H1 (cell line): Measurements from ENCODE around the gene SGSM1. TPM values are rescaled to one million over a fixed set of nuclear protein-coding genes. Genes with fewer than 3 reads are reported as not detected.

Experiments
- EGR1 ChIP-seq: IDR thresholded peaks from 2 replicates; pipeline ENCODE4 v1.6.1; 2011; ENCODE audit warnings: low read depth, low read length, borderline replicate concordance
- GABPA ChIP-seq: IDR thresholded peaks from 2 replicates; pipeline ENCODE4 v1.6.1; 2011; ENCODE audit warnings: mild to moderate bottlenecking, low read length, moderate library complexity, borderline replicate concordance; ENCODE audit not compliant: insufficient read depth
- MAFK ChIP-seq: IDR thresholded peaks from 2 replicates; pipeline ENCODE4 v1.6.1; 2012; ENCODE audit warnings: low read depth, mild to moderate bottlenecking, improper control_type of control experiment, low read length
- POLR2A ChIP-seq, 2 experiments: IDR thresholded peaks; 1 replicate in 1 of 2; 2 replicates in 1 of 2; pipeline ENCODE4 v1.6.1; 2011; ENCODE audit warnings: low read depth in 2 of 2, low read length in 2 of 2, mild to moderate bottlenecking in 2 of 2; ENCODE audit errors: control extremely low read depth in 1 of 2
- polyA plus RNA-seq, 7 experiments: library from polyadenylated mRNA; depleted of rRNA in 3 of 7; stranded (reverse) in 5 of 7; unstranded in 2 of 7; fragments of >200 nt in 5 of 7; fragments of 200-250 nt in 2 of 7; gene quantifications; 1 replicate in 5 of 7; 2 replicates in 1 of 7; 4 replicates in 1 of 7; pipeline versions ENCODE4 v1.2.1 to v1.2.3, GENCODE V29; 2011 to 2013; ENCODE audit warnings: missing spikeins in 2 of 7, mixed read lengths in 2 of 7
- total RNA-seq: library from RNA; stranded (reverse); fragmentation: NEBNext Ultra II Directional; extraction: Animal tissue kit (Norgen Biotek cat#: 25700); gene quantifications from 2 replicates; pipeline ENCODE4 v1.2.1, GENCODE V29; 2021
- TF ChIP-seq, protein P1 (sequence below): IDR thresholded peaks from 2 replicates; pipeline ENCODE4 v1.6.1; 2012; ENCODE audit warnings: inconsistent platforms

SGSM1 gene
- total and polyA plus RNA-seq, 2 of the 8 experiments (the other 6 are each of a cell fraction or from before 2014, with no cell fraction given): 2.8 to 5.2 TPM

DNA sequence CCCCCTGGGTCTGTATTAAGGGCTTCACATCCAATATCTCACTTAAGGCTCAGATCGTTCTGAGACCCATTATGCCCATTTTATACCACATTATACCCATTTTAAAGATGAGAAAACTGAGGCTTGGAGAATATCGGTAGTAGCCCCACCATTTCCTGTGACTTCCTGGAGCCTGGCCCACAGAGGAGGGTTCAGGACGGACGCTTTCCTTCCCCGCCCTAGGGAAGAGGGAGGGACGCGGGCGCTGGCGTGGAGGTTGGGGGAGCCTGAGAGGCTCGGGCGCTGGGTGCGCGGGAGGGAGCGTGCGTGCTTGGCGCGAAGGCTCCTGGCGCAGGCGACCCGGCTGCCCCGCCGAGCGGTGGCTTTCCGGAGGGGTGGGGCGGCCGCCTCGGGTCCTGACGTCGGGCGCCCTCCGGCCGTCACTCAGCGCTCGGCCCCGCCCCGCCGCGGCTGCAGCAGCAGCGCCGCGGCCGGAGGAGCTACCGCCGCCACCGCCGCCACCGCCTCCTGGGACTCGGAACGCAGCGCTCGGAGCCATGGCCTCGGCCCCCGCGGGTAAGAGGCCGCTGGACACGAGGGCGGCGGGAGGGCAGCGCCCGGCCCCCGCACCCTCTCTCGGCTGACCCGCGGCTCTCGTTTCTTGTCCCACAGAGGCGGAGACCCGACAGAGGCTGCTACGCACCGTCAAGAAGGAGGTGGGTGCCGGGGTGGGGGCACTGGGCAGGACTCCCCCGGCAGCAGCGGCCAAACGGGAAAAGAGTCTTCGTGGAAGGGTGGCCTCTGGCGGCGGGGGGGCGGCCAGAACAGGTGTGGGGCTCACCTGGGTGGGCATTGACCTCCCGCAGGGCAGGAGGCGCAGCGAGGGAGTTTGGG lies at the start of gene SGSM1 (continued):
- TF ChIP-seq POLR2A (IDR thresholded peaks at IDR 0.05; ENCODE audit: control extremely low read depth in 1 of 2, low read depth in 2 of 2, low read length in 2 of 2) (peak in 1 of 2 experiments; percentile 40; a peak in 1 of 3 replicates), EGR1 (peak; percentile 31; the same call in 1 of the 2 replicates), GABPA (0 out of 2 replicates have a peak, but pooled peaks have one; percentile 10), MAFK (no peak)
- TF ChIP-seq, protein P1, sequence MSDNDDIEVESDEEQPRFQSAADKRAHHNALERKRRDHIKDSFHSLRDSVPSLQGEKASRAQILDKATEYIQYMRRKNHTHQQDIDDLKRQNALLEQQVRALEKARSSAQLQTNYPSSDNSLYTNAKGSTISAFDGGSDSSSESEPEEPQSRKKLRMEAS: peak; percentile 79
